ENCODE measurements around the gene GRID1.
"Not testable (repeated sequence)": the region's sequence is repeated elsewhere in the genome, so short reads cannot be mapped to it uniquely, and the experiment has no call there.

The GRID1 gene

GRCh38 chr10:86107131-86107530 lies 259.5 kb downstream of the GRID1 start:
- DNase-seq (ENCODE audit: low spot score): no peak

GRCh38 chr10:86106616-86107015 lies 260.0 kb downstream of the GRID1 start:
- DNase-seq (ENCODE audit: low spot score): no peak

- DNase-seq (ENCODE audit: low spot score): no peak
Observed at GRCh38 chr10:86105640-86106039, 261.0 kb downstream of the GRID1 start.

DNA sequence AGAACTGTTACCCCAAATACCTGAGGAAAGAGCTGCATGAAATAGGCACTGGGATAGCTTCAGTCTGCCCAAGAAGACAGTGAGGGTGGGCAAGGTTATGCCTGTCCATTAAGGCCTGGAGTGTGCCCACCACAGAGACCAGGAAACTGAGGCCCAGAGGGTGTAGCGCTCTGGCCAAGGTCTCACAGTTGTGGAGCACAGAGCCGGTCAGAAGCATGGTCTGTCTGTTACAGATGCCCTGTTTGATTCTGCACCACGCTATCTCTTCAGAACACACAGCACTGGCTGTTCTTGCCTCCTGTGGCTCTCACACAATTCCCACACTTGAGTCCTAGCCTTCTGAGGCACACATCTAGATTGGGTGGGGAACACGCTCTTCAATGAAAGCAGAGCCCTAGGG lies 261.4 kb downstream of the GRID1 start:
- DNase-seq (ENCODE audit: low spot score): no peak

DNA sequence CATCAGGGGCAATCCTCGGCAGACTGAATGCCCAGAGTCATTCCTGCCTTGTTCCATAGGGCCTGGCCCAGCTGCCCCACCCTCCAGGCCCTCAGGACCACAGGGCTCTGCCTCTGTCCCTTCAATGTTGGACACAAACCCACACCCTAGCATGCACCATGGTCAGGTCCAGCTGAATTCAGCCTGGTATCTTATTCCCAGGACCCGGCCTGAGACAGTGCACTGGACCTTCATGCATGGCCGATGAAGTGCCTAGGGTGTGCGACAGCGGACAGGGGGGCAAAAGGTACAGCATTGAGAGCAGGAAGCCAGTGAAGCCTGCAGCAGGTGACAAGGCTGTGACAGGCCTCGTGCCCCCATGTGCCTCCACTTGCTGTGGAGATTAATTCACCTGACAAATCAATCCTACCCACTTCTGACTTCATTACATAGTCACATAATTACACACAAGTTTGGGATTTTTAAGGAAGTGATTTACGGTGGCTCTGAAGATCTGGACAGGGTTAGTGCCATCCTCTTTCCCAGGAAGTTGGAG lies 261.9 kb downstream of the GRID1 start:
- DNase-seq (ENCODE audit: low spot score): no peak

DNA sequence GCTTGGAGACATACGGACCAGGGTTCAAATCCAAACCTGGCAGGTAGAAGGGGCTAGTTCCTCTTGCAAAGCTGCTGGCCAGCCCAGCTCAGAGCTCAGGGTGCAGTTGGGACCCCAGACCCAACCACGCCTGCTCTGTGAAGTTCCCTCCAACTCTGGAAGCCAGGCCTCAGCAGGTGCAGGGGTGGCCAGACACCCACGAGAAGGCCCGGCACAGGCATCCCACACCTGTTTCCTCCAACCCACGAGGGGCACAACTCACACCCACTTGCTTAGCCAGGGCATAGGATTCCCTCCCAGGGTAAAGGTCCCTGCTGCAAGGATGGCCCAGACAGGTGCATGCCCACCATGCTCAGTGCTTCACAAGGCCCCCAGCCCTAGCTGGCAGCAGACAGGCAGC lies 262.4 kb downstream of the GRID1 start:
- DNase-seq (ENCODE audit: low spot score): no peak

GRCh38 chr10:86103391-86104101 lies 263.0 kb downstream of the GRID1 start:
- DNase-seq (ENCODE audit: low spot score): no peak

DNA sequence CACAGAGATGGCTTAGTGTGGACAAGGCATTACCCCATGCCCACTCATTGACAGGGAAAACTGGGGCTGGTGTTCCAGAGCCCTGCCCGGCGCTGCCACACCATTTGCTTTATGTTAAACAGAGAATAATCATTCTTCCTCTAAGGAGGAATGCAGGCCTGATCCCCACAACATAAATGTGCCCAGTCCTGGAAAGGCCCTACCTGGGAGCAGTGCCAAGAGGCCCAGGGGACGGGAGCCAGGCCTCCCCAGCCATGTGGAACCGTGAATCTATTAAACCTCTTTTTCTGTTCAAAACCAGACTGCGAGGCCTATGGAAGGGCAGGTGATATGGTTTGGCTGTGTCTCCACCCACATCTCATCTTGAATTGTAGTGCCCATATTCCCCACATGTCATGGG lies 264.1 kb downstream of the GRID1 start:
- no peak for DNase-seq (ENCODE audit: low spot score)

- no peak for DNase-seq (ENCODE audit: low spot score)
Observed at GRCh38 chr10:86102031-86102430, 264.6 kb downstream of the GRID1 start.

DNA sequence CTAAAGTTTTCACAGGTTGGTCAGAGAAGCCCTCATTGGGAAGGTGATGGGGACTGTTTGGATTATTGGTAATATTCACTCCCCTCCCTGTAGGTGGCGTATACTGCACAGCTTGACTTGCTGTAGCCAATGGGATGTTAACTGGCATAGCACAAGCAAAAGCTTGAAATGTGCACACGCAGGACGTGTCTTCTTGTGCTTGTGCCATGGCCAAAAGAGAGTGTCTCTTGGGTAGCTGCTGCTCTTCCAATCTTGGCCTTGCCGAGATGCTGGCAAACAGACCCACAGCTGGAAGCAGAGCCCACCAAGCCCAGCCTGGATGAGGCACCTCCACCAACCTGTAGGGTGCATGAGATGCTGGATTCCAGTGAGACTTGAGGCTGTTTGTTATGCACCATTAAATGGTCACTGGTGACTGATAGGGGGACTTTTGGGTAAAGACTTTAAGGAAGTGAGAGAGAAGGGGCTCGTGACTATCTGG lies 266.0 kb downstream of the GRID1 start:
- peak; percentile 16 for DNase-seq (ENCODE audit: low spot score)

DNA sequence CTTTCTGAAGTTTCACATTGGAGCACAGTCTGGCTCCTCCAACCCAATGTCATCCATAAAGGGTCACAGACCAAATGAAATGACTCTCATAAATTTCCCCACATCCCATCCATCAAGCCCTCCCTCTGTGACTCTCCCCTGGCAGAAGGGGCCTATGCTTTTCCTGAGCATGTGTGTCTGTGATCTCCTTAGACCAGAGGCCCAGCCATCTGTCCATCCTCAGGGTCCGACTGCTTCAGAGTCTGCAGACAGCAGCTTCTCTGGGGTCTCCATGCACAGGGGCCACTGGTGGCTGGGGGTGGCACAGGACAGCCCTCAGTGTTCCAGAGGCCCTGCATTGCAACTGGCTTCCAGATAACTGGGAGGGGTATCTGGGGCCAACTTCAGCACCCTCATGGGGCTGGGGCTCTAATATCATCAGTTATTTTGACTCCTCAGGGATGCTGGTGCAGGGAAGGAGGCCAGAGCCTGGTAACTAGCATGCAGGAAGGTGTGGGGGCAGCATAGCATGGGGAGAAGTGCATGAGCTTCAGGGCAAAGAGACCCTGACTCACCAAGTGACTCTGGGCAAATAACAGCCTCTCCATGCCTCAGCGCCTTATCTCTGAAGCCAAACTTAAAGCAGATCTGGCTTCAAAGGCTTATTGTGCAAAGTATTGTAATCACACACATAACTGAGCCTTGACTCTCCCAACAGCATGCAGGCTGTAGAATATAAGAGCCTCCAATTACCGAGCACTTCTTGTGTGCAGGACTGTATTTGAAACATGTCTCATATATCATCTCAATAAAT lies 266.9 kb downstream of the GRID1 start:
- no peak for DNase-seq (ENCODE audit: low spot score)

GRCh38 chr10:86098187-86098881 lies 268.3 kb downstream of the GRID1 start:
- no peak for DNase-seq (ENCODE audit: low spot score)

DNA sequence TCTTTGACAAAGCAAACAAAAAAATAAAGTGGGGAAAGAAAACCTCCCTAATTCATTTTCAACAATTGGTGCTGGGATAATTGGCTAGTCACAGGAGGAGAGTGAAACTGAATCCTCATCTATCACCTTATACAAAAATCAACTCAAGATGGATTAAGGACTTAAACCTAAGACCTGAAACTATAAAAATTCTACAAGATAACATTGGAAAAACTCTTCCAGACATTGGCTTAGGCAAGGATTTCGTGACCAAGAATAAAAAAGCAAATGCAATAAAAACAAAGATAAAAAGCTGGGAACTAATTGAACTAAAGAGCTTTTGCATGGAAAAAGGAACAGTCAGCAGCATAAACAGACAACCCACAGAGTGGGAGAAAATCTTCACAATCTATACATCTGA lies 271.5 kb downstream of the GRID1 start:
- DNase-seq (ENCODE audit: low spot score): not testable (repeated sequence)

GRCh38 chr10:86092311-86092710 lies 274.3 kb downstream of the GRID1 start:
- not testable (repeated sequence) for DNase-seq (ENCODE audit: low spot score)

- DNase-seq (ENCODE audit: low spot score): no peak
Observed at GRCh38 chr10:86091216-86091615, 275.4 kb downstream of the GRID1 start.

DNA sequence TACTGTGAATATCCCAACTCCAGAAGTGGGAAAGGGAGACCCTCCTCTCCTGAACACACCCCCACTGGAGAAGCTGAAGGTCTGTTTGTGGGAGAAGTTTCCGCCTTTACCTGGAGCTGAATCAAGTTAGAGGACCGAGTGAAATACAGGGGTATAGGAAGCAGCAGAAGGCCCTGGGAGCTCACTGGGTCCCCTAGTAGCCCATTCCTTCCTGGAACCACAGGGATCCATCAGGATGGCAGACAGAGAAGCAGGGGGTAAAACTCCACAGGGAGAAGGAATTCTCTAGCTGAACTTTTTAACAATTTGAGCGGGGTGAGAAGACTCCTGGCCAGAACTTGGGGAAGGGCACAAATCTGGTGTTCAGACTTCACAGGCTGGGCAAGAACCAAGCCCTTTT lies 275.8 kb downstream of the GRID1 start:
- DNase-seq (ENCODE audit: low spot score): no peak

DNA sequence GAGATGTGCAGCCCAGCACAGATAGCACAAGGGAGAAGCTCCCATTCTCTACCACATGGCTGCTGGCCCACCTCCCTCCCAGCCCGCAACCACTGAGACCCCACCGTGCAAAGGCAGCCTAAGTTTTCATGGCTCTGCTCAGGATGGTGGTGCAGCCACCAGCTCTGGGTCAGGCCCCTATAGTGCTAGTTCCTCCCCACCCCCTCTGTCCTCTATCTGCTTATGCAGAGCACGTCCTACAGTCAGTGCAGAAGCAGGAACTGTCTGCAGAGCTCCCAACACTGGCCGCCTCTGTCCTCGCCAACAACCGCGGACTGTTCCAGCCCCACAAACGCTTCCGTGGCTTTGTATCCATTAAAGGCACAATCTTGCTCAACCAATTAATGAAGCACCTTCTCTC lies 278.9 kb downstream of the GRID1 start:
- no peak for DNase-seq (ENCODE audit: low spot score)

DNA sequence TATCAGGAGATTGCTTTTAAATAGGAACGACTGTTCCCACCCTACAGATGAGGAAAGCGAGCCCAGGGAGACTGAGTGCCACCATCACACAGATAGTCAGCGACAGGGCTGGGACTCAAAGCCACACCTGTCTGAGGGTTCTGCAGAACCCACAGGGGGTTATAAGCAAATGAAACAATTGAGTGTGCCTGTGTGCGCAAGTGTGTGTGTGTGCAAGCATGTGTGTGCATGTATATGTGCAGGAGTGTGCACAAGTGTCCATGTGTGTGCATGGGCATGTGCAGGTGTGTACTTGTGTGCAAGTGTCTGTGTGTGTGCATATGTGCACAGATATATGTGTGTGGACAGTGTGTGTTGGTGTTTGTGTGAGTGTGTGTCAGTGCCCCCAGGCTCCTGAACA lies 280.2 kb downstream of the GRID1 start:
- DNase-seq (ENCODE audit: low spot score): no peak

- DNase-seq (ENCODE audit: low spot score): no peak
Observed at GRCh38 chr10:86085686-86086085, 280.9 kb downstream of the GRID1 start.

GRCh38 chr10:86085136-86085535 lies 281.5 kb downstream of the GRID1 start:
- no peak for DNase-seq (ENCODE audit: low spot score)

DNA sequence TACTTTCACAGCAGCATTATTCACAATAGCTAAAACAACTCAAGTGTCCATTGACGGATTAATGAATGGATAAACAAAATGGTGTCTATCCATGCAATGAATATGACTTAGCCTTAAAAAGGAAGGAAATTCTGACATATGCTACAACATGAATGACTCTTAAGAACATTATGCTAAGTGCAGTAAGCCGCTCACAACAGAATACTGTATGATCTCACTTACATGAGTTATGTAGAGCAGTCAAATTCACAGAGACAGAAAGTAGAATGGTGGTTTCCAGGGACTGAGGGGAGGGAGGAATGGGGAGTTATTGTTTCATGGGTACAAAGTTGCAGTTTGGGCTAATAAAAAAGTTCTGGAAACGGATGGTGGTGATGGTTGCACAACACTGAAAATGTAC lies 282.0 kb downstream of the GRID1 start:
- no peak for DNase-seq (ENCODE audit: low spot score)

GRCh38 chr10:86083664-86084175 lies 282.9 kb downstream of the GRID1 start:
- DNase-seq (ENCODE audit: low spot score): no peak
